Activated B cell treated with CpG ODN at 0.5 μM for 24 hours (primary cell): ENCODE measurements around the gene PITPNM1. TPM values are rescaled to one million over a fixed set of nuclear protein-coding genes. Genes with fewer than 3 reads are reported as not detected.

ENCODE experiments used
- ATAC-seq: fragments of 200-7000 bp; cut with Tn5 transposase; one replicate; pipeline ENCODE4 v1.10.0; 2021; ENCODE audit warnings: low read depth, mild to moderate bottlenecking, moderate library complexity
- CTCF ChIA-PET: fragments of 350-600 bp; sonication (Branson Sonifier 250); formaldehyde crosslinking; loops from one replicate; lab custom pipeline; 2021; ENCODE audit warnings: antibody characterized with exemption; lab: Charles Lee
- POLR2A ChIA-PET: fragments of 350-600 bp; sonication (Branson Sonifier 250); formaldehyde crosslinking; loops from one replicate; lab custom pipeline; 2021; ENCODE audit warnings: antibody characterized with exemption; lab: Charles Lee
- DNase-seq: peaks from one replicate; pipeline ENCODE4 v3.0.0; 2022
- H3K27ac Mint-ChIP-seq: one replicate; pipeline ENCODE4 v1.8.0; 2020; ENCODE audit warnings: mixed read lengths
- H3K27me3 Mint-ChIP-seq: one replicate; pipeline ENCODE4 v1.8.0; 2021; ENCODE audit warnings: mixed read lengths
- H3K36me3 Mint-ChIP-seq: one replicate; pipeline ENCODE4 v1.8.0; 2021; ENCODE audit warnings: low read depth, mixed read lengths
- H3K4me1 Mint-ChIP-seq: one replicate; pipeline ENCODE4 v1.8.0; 2021; ENCODE audit warnings: mixed read lengths
- H3K4me3 Mint-ChIP-seq: one replicate; pipeline ENCODE4 v1.8.0; 2020; ENCODE audit warnings: mild to moderate bottlenecking, mixed read lengths
- H3K9me3 Mint-ChIP-seq: one replicate; pipeline ENCODE4 v1.8.0; 2020; ENCODE audit warnings: mixed read lengths
- intact Hi-C: fragments of 100-400 bp; cut with micrococcal nuclease; formaldehyde crosslinking; loops from one replicate; pipeline ENCODE4 v1.15.1; 2024
- total RNA-seq: library from RNA; stranded (reverse); gene quantifications from 2 replicates; pipeline ENCODE4 v1.2.3, GENCODE V29; 2022
- TF ChIP-seq, protein P1 (sequence below): fragments of 200-600 bp; IDR thresholded peaks from one replicate; pipeline ENCODE4 v1.8.0; 2022; ENCODE audit warnings: antibody characterized with exemption, mild to moderate bottlenecking

Gene PITPNM1
- total RNA-seq, 1 donor from 2014 or later, result 111 TPM

DNA sequence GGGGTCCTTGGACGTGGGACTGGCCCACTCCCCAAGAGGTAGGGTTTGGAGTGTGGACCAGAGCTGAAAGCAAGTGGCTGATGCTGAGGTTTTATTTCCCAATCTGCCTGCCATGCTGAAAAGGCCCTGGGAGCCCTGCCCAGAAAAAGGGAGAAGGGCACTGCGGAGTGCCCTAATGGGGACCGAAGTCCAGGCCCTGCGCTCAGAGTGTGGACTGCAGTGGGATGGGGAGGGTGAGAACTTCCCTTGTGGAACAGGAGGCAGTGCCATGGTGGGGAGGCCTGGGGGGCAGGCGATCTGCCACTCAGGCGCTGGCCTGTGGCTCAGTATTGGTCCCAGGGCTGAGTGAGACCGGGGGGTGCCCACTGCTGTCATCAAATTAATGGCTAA lies 56.9 kb downstream of the PITPNM1 start:
- H3K36me3 Mint-ChIP-seq, result no peaks in the 10 kb centered on the region
- TF ChIP-seq, protein P1, sequence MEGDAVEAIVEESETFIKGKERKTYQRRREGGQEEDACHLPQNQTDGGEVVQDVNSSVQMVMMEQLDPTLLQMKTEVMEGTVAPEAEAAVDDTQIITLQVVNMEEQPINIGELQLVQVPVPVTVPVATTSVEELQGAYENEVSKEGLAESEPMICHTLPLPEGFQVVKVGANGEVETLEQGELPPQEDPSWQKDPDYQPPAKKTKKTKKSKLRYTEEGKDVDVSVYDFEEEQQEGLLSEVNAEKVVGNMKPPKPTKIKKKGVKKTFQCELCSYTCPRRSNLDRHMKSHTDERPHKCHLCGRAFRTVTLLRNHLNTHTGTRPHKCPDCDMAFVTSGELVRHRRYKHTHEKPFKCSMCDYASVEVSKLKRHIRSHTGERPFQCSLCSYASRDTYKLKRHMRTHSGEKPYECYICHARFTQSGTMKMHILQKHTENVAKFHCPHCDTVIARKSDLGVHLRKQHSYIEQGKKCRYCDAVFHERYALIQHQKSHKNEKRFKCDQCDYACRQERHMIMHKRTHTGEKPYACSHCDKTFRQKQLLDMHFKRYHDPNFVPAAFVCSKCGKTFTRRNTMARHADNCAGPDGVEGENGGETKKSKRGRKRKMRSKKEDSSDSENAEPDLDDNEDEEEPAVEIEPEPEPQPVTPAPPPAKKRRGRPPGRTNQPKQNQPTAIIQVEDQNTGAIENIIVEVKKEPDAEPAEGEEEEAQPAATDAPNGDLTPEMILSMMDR, result no peak
- H3K27ac Mint-ChIP-seq, result peak overlapping the region; percentile 63
- no peaks in the 10 kb centered on the region for H3K9me3 Mint-ChIP-seq
- no peak overlapping the region for H3K4me3 Mint-ChIP-seq
- intact Hi-C loops, result no loop called here
- ChIA-PET CTCF (no interaction called here), POLR2A (interaction anchor here (1.8 to 33.4 kb wide), 4 partner anchors 9 to 45 kb away, joined by 3 to 1417 read pairs (median 747); partner anchors contain the start of genes CABP4, CORO1B, GPR152 and PPP1CA)
- ATAC-seq, result no peak
- H3K4me1 Mint-ChIP-seq, result peaks cover 76% of the 10 kb centered on the region
- no peak for DNase-seq
- no peaks in the 10 kb centered on the region for H3K27me3 Mint-ChIP-seq

DNA sequence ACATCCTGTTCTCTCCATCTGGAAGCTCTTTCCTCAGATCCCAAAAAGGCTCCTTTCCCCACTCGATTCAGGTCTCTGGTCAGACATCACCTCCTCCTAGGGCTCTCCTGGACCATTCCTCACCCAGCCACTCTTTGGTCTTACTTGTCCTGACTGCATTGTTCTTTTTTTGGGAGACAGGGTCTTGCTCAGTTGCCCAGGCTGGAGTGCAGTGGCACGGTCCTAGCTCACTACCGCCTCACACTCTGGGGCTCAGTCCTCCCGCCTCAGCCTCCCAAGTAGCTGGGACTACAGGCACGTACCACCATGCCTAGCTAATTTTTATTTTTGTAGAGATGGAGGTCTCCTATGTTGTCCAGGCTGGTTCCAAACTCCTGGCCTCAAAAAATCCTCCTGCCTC lies 59.6 kb downstream of the PITPNM1 start:
- intact Hi-C loops, result no loop called here
- TF ChIP-seq, protein P1, result no peak
- Mint-ChIP-seq H3K27me3 (no peaks in the 10 kb centered on the region), H3K27ac (peak overlapping the region; percentile 94), H3K9me3 (no peaks in the 10 kb centered on the region), H3K4me1 (peaks cover 88% of the 10 kb centered on the region), H3K36me3 (no peaks in the 10 kb centered on the region), H3K4me3 (peak overlapping the region; percentile 72)
- ChIA-PET POLR2A (interaction anchor here (0.6 to 33.4 kb wide), 6 partner anchors 6 to 42 kb away, joined by 3 to 1417 read pairs (median 46); partner anchors contain the start of genes AIP, CABP4, CORO1B and GPR152), CTCF (interaction anchor here (0.9 kb wide), 1 partner anchor 15 kb away, joined by 4 read pairs; no protein-coding TSS in a partner anchor)
- ATAC-seq, result no peak
- DNase-seq, result no peak

DNA sequence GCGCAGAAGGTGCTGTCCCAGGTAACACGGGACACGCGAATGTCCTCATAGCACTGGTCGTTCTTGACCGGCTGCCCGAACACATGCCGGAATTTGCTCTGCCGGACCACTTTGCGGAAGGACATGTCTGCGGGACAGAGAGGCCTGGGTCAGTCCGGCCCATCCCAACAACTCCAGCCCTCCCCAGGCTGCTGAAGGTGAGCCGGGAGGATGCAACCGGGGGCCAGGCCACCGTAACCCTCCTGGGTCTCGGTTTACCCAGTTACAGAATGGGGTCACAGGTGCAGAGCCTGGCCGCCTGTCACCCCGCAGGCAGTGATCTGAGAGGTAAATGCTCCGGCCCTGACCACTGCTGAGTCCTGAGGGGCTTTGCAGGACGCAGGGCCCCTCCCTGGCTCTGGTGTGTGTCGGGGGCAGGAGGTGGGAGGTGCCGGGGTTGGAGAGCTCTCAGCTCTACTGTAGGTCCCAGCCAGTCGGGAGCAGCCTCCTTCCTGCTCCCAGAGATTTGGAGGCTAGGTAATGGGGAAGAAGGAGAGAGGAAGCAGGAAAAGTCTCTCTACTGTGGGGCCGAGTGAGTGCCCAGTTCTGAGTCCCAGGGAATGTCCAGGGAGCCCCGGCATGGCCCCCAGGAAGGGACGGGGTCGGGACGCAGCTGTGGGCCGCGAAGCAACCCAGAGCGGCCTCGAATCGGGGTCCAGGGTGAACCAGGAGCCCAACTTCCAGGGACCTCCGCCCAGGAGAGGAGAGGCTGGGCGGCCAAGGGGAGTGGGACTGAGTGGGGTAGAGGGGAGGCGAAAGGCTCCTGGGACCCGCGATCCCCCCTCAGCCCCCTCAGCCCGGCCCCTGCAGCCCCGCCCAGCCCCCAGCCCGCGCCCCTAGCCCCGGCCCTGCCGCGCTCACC lies 62.4 kb downstream of the PITPNM1 start:
- ChIA-PET POLR2A (interaction anchor here (0.6 to 33.4 kb wide), 14 partner anchors 4 to 208 kb away, joined by 3 to 1417 read pairs (median 4); partner anchors contain the start of genes ACY3, AIP, CABP4 and CORO1B), CTCF (interaction anchor here (1.4 to 1.8 kb wide), 2 partner anchors 16 to 26 kb away, joined by 3 to 6 read pairs; partner anchors contain the start of gene TMEM134)
- H3K9me3 Mint-ChIP-seq, result no peaks in the 10 kb centered on the region
- H3K4me3 Mint-ChIP-seq, result peak overlapping the region; percentile 77
- DNase-seq (peak; percentile 30), ATAC-seq (no peak)
- intact Hi-C loops, result loop anchor here (1.0 to 2.0 kb wide), 2 partner anchors 14 to 18 kb away; partner anchors contain the start of gene RPS6KB2
- TF ChIP-seq, protein P1, result no peak
- peak overlapping the region; percentile 89 for H3K27ac Mint-ChIP-seq
- no peaks in the 10 kb centered on the region for H3K27me3 Mint-ChIP-seq
- H3K36me3 Mint-ChIP-seq, result peaks cover 6% of the 10 kb centered on the region
- peaks cover 90% of the 10 kb centered on the region for H3K4me1 Mint-ChIP-seq

Other genes starting within 250 kb of the PITPNM1 start
- 159 and 175 TPM in 2 replicates for gene GRK2, start 238.9 kb downstream of the PITPNM1 start, total RNA-seq
- 97.2 and 116 TPM in 2 replicates for gene ANKRD13D, start 216.1 kb downstream of the PITPNM1 start, total RNA-seq
- gene SSH3, start 201.8 kb downstream of the PITPNM1 start, total RNA-seq, result 5.1 and 7.7 TPM in 2 replicates
- 166 and 169 TPM in 2 replicates for gene POLD4, start 151.8 kb downstream of the PITPNM1 start, total RNA-seq
- gene CLCF1, start 131.8 kb downstream of the PITPNM1 start, total RNA-seq, result 28.2 and 30.7 TPM in 2 replicates
- gene RAD9A, start 113.4 kb downstream of the PITPNM1 start, total RNA-seq, result 30.4 and 35.2 TPM in 2 replicates
- 349 and 354 TPM in 2 replicates for gene PPP1CA, start 103.5 kb downstream of the PITPNM1 start, total RNA-seq
- gene TBC1D10C, start 101.3 kb downstream of the PITPNM1 start, total RNA-seq, result 158 and 163 TPM in 2 replicates
- 5.7 and 6.3 TPM in 2 replicates for gene CARNS1, start 89.7 kb downstream of the PITPNM1 start, total RNA-seq
- gene RPS6KB2, start 76.9 kb downstream of the PITPNM1 start, total RNA-seq, result 66.9 and 74.5 TPM in 2 replicates
- gene PTPRCAP, start 67.7 kb downstream of the PITPNM1 start, total RNA-seq, result 328 and 347 TPM in 2 replicates
- 34.0 and 39.7 TPM in 2 replicates for gene CORO1B, start 61.9 kb downstream of the PITPNM1 start, total RNA-seq
- not detected in 2 replicates for gene GPR152, start 52.6 kb downstream of the PITPNM1 start, total RNA-seq
- gene CABP4, start 50.0 kb downstream of the PITPNM1 start, total RNA-seq, result 2.1 and 3.0 TPM in 2 replicates
- gene TMEM134, start 36.1 kb downstream of the PITPNM1 start, total RNA-seq, result 76.0 and 83.5 TPM in 2 replicates
- gene AIP, start 22.3 kb downstream of the PITPNM1 start, total RNA-seq, result 108 and 114 TPM in 2 replicates
- gene CDK2AP2, start 2.8 kb upstream of the PITPNM1 start, total RNA-seq, result 67.1 and 68.5 TPM in 2 replicates
- gene CABP2, start 18.1 kb upstream of the PITPNM1 start, total RNA-seq, result not detected in 2 replicates
- gene GSTP1, start 78.4 kb upstream of the PITPNM1 start, total RNA-seq, result 331 and 362 TPM in 2 replicates
- 207 and 221 TPM in 2 replicates for gene NDUFV1, start 101.6 kb upstream of the PITPNM1 start, total RNA-seq
- 5.3 and 6.1 TPM in 2 replicates for gene NUDT8, start 124.6 kb upstream of the PITPNM1 start, total RNA-seq
- not detected in 2 replicates for gene TBX10, start 134.4 kb upstream of the PITPNM1 start, total RNA-seq
- gene ACY3, start 145.4 kb upstream of the PITPNM1 start, total RNA-seq, result not detected in 2 replicates
- not detected in 2 replicates for gene ALDH3B2, start 169.3 kb upstream of the PITPNM1 start, total RNA-seq